Regular cardiac myocyte (primary cell): ENCODE measurements around the gene TBCEL. TPM values are rescaled to one million over a fixed set of nuclear protein-coding genes. Genes with fewer than 3 reads are reported as not detected.

Experiments used
- total RNA-seq: library from RNA; depleted of rRNA; stranded (reverse); fragments of >200 nt; gene quantifications from 2 replicates; pipeline ENCODE4 v1.2.3, GENCODE V29; 2014

Gene TBCEL, protein sequence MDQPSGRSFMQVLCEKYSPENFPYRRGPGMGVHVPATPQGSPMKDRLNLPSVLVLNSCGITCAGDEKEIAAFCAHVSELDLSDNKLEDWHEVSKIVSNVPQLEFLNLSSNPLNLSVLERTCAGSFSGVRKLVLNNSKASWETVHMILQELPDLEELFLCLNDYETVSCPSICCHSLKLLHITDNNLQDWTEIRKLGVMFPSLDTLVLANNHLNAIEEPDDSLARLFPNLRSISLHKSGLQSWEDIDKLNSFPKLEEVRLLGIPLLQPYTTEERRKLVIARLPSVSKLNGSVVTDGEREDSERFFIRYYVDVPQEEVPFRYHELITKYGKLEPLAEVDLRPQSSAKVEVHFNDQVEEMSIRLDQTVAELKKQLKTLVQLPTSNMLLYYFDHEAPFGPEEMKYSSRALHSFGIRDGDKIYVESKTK
- total RNA-seq = 20.9 and 29.0 TPM in 2 replicates

DNA sequence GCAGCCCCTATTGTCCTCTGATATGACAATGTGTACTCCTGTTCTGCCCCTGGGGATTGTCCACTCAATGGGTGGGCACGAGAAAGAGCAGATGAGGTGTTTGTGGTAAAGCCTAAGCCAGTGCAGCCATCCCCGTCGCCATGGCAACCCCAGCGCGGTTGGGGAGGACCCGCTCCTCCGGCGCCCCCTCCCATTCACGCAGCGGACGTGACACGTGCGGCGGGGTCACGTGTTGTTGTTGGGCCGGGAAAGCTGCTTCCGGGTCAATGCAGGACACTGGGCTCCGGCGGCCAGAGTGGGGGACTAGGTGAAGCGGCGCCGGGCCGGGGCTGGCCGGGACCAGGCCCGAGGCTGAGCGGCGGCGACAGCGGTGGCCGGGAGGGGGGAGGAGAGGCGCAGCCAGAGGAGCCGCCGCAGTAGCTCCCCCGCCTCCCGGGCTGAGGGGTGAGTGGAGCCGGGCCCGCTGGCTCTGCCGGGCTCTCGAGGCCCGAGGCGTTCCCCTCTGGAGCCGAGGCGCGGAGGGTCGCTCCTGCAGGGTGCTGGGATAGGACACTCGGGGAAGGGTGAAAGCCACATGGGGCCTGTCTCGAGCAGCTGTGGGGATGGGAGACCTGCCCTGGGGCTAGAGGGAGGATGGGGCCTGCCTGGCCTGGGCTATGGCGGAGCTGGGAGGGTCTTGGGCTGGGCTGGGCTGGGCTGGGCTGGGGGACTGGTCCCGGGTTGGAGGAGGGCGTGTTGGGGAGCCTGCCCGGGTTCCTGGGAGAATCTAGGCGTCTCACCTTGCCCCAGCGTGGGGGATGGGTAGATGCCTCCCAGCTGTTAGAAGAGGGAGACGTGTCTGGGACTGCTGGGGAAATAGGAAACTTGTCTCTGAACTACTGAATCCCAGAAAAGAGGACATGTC, at the start of gene TBCEL:
TBCEL (plus strand) TSS at position 255 of the 904 bp plus-strand sequence. CDS start 21,589 bp downstream, outside the sequence.

DNA sequence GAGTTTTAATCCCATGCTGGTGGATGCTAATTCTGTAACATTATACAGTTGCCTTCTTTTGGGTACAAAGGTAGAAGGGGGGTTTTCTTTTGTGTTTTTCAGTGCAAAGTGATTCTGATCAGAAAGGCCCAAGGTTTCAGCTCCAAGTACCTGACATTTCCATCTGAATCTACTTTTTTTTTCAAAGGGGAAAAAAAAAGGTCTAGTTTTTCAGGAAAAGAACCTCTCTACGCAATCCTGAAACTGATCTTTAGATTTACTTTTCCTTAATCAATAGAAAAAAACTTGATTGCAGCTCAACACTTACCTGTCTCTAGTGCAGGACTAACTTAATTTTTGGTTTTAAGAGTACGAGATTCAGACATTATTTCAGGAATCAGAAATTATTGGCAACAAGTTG, 77.0 kb downstream of the TBCEL start, which contains the start of gene TECTA:
TECTA (plus strand) TSS at position 301 of the 400 bp plus-strand sequence. CDS start 1,423 bp downstream, outside the sequence.

Other genes with a start within 250 kb of the TBCEL start
- gene TECTA, start 77.1 kb downstream of the TBCEL start, total RNA-seq = 0.19 and 0.85 TPM in 2 replicates